ENCODE data around the gene GNA12. TPM values are rescaled to one million over a fixed set of nuclear protein-coding genes. Genes with fewer than 3 reads are reported as not detected.

Gene GNA12
- total and polyA plus RNA-seq, 9 of the 15 experiments (the other 6 are each of a cell fraction or from before 2014, with no cell fraction given) = 0.65 to 32.7 (median 9.6) TPM

- TF ChIP-seq ZNF707 (CRISPR knock-in tag; conservative IDR thresholded peaks at IDR 0.05) (no peak), ZNF253 (CRISPR knock-in tag; conservative IDR thresholded peaks at IDR 0.05) (no peak), MLLT1 (IDR thresholded peaks at IDR 0.05) (no peak), ZNF175 (CRISPR knock-in tag; IDR thresholded peaks at IDR 0.05; ENCODE audit: low read depth) (peak; percentile 67), SUPT5H (IDR thresholded peaks at IDR 0.05) (peak; percentile 68), PTTG1 (tag; IDR thresholded peaks at IDR 0.05; ENCODE audit: low read depth) (no peak), NR2C1 (IDR thresholded peaks at IDR 0.05) (peak; percentile 97), NR2C1 (tag; IDR thresholded peaks at IDR 0.05) (peak; percentile 98), ZNF583 (CRISPR knock-in tag; IDR thresholded peaks at IDR 0.05) (no peak), POLR3A (IDR thresholded peaks at IDR 0.05; ENCODE audit: borderline replicate concordance, extremely low read depth, insufficient read depth, insufficient read length) (no peak), PHB (CRISPR knock-in tag; IDR thresholded peaks at IDR 0.05) (no peak), IFI16 (CRISPR knock-in tag; IDR thresholded peaks at IDR 0.05) (no peak), POLR2G (IDR thresholded peaks at IDR 0.05; ENCODE audit: low read depth, low read length) (peak; percentile 79), SMARCA4 (IDR thresholded peaks at IDR 0.05) (peak; percentile 74), ZNF431 (CRISPR knock-in tag; IDR thresholded peaks at IDR 0.05) (no peak), FOXP1 (CRISPR knock-in tag; IDR thresholded peaks at IDR 0.05) (no peak), HIVEP1 (CRISPR knock-in tag; IDR thresholded peaks at IDR 0.05) (no peak), CBFA2T2 (conservative IDR thresholded peaks at IDR 0.05) (no peak), NFIX (CRISPR knock-in tag; IDR thresholded peaks at IDR 0.05; ENCODE audit: low read depth) (no peak), POLR2AphosphoS5 (IDR thresholded peaks at IDR 0.05; ENCODE audit: control insufficient read depth, insufficient read depth, low read depth, low read length) (peak; percentile 26; the same call in 1 of the 2 replicates), GATAD2A (IDR thresholded peaks at IDR 0.05) (no peak)
- TF ChIP-seq, protein P1, sequence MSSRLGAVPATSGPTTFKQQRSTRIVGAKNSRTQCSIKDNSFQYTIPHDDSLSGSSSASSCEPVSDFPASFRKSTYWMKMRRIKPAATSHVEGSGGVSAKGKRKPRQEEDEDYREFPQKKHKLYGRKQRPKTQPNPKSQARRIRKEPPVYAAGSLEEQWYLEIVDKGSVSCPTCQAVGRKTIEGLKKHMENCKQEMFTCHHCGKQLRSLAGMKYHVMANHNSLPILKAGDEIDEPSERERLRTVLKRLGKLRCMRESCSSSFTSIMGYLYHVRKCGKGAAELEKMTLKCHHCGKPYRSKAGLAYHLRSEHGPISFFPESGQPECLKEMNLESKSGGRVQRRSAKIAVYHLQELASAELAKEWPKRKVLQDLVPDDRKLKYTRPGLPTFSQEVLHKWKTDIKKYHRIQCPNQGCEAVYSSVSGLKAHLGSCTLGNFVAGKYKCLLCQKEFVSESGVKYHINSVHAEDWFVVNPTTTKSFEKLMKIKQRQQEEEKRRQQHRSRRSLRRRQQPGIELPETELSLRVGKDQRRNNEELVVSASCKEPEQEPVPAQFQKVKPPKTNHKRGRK (tag; IDR thresholded peaks at IDR 0.05) = no peak
- TF ChIP-seq, protein P2, sequence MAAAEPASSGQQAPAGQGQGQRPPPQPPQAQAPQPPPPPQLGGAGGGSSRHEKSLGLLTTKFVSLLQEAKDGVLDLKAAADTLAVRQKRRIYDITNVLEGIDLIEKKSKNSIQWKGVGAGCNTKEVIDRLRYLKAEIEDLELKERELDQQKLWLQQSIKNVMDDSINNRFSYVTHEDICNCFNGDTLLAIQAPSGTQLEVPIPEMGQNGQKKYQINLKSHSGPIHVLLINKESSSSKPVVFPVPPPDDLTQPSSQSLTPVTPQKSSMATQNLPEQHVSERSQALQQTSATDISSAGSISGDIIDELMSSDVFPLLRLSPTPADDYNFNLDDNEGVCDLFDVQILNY (CRISPR knock-in tag; IDR thresholded peaks at IDR 0.05) = no peak
- TF ChIP-seq, protein P3, sequence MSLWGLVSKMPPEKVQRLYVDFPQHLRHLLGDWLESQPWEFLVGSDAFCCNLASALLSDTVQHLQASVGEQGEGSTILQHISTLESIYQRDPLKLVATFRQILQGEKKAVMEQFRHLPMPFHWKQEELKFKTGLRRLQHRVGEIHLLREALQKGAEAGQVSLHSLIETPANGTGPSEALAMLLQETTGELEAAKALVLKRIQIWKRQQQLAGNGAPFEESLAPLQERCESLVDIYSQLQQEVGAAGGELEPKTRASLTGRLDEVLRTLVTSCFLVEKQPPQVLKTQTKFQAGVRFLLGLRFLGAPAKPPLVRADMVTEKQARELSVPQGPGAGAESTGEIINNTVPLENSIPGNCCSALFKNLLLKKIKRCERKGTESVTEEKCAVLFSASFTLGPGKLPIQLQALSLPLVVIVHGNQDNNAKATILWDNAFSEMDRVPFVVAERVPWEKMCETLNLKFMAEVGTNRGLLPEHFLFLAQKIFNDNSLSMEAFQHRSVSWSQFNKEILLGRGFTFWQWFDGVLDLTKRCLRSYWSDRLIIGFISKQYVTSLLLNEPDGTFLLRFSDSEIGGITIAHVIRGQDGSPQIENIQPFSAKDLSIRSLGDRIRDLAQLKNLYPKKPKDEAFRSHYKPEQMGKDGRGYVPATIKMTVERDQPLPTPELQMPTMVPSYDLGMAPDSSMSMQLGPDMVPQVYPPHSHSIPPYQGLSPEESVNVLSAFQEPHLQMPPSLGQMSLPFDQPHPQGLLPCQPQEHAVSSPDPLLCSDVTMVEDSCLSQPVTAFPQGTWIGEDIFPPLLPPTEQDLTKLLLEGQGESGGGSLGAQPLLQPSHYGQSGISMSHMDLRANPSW (CRISPR knock-in tag; IDR thresholded peaks at IDR 0.05) = no peak
Observed at GRCh38 chr7:2863461-2864066, 19.5 kb upstream of the GNA12 start (continued).

All from K562 (cell line).